IPS DF 19.7 (cell line): ENCODE data around the gene ZDHHC9.
"Not testable (repeated sequence)": the region's sequence is repeated elsewhere in the genome, so short reads cannot be mapped to it uniquely, and the experiment has no call there.

Experiments
- DNase-seq: peaks from one replicate; pipeline ENCODE4 v3.0.0-alpha.2; 2013; ENCODE audit warnings: low read depth, low spot score

Gene ZDHHC9

DNA sequence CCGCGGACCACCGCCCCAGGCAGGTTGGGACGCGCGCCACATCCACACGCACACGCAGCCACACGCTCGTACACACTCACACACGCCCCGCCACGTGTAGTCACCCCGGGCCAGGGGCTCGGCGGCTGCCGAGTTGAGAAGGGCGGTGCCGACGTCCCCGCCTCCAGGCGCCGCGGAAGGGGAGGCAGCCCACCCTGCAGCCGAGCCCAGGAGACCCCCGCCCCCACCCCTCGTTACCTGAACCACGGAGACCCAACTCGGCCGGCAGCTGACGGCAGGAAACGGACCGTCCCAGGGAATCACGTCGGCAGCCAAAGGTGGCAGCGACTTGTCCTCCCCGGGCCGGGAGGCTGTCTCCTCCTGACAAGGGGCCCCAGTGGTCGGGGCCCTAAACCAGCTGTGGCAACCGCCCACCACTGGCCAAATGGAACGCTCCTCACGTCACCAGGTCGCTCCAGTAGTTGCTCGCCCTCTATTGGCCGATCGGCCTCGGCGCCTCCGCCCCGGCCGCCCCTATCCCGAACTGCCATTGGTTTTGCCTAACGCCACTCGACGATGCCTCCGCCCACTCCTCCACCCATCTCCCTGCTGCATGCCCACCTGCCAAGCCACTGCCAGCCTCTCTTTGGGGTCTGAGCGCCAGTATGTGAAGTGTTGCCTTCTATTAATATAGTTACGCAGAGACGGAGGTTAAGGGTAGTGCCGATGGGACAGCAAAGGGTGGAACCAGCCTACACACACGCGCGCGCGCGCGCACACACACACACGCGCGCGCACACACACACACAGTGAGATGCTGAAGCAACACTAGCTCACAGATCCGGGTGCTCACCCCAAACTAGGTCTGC lies at the start of gene ZDHHC9:
Gene ZDHHC9 (minus strand): TSS at position 428 of the 848 bp plus-strand sequence. CDS start 1,941 bp downstream, outside the sequence.
- peak; percentile 47 for DNase-seq

DNA sequence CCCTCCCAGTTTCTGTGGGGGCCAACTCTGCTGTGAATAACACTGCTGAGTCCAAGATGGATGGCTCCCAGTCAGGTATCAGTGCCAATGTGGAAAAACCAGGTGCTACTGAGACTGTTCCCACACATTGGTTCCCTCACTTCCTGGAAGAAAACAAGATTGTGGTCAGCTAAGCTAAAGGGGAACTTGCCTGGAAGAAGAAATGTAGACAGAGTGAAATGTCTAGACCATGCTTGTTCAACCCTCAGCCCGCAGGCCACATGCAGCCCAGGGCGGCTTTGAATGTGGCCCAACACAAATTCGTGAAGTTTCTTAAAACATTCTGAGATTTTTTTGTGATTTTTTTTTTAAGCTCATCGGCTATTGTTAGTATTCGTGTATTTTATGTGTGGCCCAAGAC lies 33.7 kb upstream of the ZDHHC9 start:
- DNase-seq: no peak

DNA sequence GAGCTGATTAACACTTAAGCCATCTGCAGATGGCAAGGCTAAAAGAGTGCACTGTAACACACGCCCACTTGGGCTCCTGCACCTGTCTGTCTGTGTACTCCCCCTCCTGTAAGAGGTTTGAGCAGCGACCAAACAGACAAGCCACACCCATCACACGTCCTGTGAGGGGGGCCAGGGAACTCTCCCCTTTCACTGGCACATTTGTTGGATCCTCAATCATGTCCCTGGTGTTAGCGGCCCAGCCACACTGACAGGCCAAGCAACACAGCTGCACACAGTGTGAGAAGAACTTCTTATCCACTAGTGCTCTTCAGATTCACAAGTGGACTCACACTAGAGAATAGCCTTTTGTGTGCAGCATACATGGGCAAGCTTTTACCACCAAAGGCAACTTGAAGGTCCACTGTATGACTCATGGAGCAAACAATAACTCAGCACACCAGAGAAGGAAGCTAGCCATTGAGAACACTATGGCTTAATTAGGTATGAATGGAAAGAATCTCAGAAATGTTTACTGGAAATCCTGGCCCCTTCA lies 33.2 kb upstream of the ZDHHC9 start:
- peak; percentile 33 for DNase-seq

DNA sequence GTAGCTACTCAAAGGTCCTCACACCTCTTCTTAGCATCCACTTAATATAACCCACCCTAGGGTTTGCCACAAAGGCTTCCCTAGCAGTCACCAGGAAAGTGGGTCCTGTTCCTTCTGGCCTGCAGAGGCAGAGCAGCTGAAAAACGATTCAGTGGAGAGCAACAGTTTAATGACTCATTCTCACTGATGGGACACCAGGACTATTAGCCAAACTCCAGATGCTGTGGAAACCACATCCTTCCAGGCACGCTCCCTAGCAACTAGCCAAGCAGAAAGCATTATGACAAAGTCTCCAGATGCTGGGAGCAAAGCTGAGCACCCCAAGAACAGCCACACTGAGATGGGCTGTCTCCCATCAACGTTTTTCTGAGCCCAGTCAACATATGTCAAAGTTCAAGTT lies 32.0 kb upstream of the ZDHHC9 start:
- no peak for DNase-seq

DNA sequence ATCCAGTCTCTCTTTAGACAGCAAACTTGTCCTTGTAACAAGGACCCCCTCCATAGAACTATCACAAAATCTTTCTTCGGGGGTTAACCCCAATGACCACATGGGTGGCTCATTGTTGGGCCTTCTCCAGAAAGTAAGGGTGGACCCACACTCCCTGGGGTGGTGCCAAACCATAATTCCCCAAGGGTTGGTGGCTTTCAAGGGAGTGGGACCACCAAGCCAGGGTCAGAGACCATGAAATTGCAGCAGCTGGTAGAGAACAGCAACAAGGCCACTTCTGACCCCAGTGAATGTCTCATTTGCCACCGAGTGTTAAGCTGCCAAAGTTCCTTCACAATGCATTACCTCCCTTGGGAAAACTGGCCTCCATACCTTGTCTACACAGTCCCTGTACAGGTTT lies 28.8 kb upstream of the ZDHHC9 start:
- DNase-seq: no peak

DNA sequence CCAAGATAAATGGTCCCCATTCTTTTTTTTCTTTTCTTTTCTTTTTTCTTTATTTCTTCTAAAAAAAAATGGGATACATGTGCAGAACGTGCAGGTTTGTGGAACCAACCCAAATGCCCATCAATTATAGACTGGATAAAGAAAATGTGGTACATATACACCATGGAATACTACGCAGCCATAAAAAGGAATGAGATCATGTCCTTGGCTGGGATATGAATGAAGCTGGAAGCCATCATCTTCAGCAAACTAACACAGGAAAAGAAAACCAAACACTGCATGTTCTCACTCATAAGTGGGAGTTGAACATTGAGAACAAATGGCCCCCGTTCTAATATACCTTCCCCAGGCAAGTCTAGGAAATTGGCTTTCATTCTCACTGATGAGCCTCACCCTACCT lies 22.6 kb upstream of the ZDHHC9 start:
- DNase-seq: not testable (repeated sequence)

DNA sequence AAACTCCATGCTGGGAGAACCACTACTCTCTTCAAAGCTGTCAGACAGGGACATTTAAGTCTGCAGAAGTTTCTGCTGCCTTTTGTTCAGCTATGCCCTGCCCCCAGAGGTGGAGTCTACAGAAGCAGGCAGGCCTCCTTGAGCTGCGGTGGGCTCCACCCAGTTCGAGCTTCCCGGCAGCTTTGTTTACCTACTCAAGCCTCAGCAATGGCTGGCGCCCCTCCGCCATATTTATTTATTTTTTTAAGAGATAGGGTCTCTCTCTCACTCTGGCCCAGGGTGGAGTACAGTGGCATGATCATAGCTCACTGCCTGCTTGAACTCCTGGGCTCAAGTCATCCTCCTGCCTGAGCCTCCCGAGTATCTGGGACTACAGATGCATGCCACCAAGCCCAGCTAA lies 15.4 kb upstream of the ZDHHC9 start:
- not testable (repeated sequence) for DNase-seq

DNA sequence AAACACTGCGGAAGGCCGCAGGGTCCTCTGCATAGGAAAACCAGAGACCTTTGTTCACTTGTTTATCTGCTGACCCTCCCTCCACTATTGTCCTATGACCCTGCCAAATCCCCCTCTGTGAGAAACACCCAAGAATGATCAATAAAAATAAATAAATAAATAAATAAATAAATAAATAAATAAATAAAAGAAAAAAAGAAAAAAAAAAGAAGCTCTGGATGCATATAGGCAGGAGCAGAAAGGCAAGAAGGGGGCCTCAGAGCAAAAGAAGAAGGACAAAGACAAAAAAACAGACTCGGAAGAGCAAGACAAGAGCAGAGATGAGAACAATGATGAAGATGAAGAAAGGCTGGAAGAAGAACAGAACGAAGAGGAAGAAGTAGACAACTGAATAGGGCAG lies 8.1 kb upstream of the ZDHHC9 start:
- not testable (repeated sequence) for DNase-seq

DNA sequence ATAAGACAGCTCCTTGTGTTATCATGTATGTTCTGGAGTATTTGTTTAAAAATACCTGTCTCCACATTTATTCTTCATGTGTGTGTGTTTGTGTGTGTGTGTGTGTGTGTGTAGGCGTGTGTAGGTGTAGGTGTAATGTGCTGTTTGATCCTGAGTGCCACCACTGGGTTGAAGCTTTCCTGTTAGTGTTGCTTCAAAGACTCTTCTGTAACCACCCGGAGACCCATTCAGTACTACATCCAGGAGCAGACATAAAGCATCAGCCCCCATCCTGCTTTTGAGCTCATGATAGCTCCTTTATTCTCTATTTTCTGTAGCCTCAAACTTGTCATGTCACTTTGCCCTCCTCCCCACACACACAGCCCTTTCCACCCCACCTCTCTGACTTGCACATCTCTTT lies 3.0 kb upstream of the ZDHHC9 start:
- DNase-seq: no peak

DNA sequence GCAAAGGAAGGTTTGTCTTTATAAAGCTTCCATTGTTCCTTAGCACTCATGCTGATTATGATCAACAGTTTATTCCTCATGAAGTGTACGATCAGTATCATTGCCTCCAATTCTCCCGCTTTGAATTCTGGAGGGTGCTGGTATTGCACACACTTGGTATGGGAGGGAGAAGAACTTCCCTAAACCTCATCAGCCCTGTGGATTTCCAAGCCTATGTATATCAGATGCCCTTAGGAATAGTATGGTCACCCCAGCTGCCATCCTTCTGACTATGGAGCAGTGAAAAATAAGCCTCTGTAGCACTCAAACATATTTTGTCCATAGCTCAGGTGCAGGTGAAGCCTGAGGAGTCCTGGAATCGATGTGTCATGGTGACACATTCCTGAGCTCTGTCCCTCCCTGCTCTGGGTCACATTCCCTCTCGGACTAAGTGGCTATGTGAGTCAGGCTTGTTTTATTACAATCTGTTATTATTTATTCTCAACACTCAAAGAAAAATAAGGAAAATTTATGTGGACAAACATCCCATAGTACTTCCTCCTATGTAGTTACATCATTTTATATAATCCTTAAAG lies 2.0 kb upstream of the ZDHHC9 start:
- DNase-seq: no peak

DNA sequence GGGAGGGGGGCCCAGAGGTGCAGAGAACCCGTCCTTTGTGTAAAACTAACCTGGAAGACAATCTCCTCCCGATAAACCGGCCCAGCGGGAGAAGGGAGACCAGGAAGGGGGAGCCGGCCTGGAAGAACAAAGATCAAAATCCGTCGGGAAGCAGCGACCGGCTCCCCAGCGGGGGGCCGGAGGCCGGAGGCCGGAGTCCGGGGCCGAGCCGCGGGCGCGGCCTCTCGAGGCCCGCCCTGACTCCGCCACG lies 552 bp downstream of the ZDHHC9 start:
- no peak for DNase-seq

DNA sequence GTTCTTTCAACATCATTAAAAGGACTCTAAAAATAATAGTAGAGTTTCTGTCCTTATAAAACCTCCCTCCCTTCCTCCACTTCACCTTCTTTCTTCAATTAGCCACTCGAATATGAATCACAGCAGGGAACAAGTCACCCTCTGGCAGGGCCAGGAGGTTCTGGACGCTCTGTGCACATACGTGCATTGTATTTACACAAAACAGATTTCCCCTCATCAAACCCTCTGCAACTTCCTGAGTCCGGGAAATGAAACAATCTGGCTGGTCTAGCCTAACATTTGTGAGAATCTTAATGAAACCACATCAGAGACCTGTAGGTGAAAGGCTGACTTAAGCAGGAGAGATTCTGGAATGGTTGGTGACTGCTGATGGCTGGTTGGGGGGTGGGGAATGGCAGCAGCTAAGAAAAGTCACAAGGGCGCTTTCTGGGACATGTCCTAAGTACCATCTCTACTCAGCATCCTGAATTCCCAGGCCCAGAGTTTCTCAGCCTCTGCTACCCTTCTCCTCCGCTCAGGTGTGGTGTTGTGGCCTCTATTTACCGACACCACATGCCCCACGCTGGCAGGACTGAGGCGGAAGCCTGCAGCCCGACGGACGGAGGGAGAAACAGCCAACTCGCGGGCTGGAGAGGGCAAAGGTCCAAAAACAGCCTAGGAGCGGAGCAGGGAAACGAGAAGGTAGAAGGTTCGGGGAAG lies 1.0 kb downstream of the ZDHHC9 start:
- DNase-seq: no peak

DNA sequence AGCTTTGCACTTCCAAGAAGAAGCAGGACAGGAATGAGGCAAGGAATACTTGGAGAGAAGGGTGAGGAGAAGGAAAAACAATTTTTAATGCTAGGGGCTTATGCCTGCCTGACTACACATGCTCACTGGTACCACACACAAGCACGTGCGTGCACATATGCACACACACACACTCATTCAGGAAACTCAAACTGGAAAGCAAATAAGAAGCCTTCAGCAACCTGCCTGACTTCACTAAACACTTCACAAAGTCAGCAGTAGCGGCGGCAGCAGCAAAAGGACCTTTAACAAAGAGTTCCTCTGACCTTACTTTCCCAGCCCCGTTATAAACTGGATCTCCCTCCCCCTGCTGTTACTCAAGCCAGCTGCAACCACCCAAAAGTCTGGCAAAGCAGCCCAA lies 3.3 kb downstream of the ZDHHC9 start:
- DNase-seq: no peak

DNA sequence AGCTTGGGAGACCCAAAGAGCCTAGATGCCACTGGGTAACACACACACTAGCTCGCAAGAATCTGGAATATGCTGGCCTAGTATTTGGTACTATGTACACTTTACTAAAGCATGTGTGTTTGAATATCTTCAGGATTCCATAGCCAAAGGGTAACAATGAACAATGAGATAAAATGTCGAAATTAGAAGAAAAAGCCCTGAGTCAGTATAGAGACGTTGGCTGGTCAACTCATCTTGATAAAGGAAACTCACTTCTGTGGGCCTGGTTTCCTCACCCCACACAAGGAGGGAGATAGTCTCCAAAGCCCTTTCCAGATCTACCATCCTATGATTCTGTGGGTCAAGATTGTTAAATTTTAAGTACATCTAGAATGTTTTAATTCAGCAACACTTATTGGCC lies 6.9 kb downstream of the ZDHHC9 start:
- DNase-seq: no peak

DNA sequence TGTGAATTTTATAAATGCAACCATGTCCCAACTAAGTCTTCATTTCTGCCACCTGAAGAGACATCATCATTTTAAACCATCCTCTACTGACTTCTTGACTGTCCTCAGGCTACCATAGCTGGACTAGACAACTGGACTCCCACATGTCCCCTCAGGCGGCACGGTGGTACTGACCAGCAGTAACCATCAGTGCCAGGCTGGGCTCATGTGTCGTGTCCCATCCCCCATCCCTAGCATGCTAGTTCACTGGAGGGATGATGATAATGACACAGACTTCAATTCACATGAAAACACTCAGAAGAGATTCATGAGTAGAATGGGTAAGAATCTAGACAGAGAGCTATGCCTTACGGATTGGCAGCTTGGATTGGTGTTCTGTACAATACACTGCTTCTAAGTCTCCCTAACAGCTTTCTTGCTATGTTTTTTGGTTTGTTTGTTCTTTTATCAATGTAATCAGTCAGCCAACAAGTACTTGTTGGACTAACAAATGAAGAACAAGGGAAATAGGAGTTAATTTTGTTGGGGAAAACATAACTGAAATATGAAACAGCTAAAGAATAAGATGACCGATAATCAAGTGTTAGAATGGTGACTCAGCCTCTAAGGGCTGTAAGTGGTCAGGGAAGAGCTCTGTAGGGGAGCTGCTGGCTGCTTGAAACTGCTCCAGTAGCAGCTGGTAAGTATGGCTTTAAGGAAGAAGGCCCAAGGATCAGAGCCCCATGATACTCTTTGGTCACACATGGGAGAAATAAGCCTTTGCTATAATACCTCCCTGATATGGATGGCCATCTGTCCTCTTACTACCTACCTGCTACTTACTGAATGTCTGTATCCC lies 10.3 kb downstream of the ZDHHC9 start:
- DNase-seq: no peak

DNA sequence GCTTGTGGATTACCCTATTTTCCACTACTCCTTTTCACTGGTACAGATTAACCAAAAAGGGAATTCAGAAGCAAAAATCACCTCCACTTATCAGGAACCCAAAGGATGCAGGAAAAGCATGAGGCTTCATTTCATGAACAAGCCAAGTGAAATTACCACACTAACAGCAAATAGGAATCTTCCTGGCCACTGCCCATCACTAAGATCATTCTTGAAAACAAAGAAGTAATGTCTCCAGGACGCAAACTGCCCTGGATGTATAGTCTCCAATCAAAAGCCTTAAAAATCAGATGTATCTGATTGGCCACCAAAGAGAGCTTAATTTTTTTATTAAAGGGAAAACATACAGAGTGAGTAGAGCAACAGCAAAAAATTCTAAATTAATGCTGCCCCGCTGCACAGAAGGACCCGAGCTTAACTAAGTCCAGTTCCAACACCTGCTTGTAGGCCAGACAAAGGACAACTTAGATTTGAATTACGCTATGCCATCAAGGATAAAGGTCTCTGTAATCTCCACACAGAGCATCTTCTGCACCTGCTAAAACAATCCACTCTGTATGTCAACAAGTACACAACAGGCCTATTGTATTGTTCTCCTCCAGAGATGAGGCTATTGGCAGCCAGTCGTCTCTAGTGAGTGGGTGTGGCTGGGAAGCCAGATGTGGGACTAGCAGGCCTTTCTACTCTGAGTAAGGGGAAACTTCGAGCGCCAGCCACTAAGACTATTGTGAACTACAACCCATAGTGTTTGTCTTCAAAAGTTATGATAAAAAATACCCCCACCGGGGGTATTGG lies 12.4 kb downstream of the ZDHHC9 start:
- no peak for DNase-seq

DNA sequence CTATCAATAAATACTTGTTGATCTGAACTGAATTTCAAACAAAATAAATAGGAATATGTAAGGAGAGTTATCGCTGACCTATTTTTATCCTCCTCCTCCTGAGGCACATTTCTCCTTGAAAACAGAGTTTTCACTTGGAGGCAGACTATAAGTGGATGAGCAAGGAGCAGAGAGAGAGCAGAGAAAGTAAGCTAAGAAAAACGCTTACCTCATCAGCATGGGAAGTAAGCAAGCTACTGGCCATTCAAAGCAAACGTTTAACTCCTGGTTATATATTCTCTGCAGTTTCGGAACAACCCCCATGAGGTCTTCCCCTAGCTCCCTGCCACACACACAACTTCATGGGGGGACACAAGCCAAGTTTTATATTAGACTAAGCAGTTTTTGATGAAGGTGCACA lies 13.2 kb downstream of the ZDHHC9 start:
- no peak for DNase-seq

DNA sequence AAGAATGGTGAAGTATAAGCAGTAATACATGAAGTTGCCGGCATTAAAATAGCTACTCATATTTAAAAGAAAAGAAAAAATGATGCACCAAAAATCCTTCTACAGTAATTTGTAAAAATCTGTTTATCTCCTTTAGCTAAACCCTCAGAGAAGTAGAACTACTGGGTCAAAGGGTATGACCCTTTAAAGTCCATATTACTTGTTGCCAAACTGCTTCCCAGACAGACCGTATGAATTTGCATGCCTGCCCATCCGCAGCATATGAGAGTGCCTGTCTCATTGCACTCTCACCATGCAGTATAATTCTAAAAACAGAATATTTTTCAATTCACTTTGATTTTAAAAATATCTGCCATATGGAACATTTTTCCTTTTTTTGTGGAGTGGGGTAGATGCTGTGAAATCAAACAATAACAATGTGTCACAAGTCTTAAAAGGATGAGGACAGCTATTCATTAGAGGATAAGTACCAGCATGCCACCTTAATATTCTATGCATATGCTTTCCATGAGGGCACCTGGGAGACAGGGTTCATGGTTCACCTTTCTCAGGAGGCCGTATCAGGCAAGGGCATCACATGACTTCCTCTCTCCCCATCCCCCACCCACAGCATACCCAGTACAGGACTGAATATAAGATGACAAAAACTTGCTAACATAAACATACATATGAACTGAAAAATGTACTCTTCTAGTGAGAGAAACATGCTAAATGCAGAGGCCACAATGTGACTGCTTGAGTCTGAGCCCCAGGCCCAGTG lies 17.8 kb downstream of the ZDHHC9 start:
- no peak for DNase-seq

DNA sequence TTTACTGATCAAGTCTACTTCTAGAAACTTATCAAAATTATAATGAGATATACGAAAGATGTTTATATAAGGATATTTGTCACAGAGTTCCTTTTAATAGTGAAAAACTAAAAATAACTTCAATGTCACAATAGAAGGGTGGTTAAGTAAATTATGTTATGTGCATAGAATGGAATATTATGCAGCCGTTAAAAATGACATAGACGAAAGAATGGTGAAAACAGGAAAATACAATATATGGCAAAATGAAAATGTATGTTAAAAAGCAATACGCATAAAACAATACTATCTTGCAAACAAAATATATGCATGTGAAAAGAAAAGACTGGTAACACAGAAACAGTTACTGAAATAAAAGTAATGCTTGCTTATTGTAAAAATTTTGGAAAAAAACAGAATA lies 19.1 kb downstream of the ZDHHC9 start:
- DNase-seq: no peak

DNA sequence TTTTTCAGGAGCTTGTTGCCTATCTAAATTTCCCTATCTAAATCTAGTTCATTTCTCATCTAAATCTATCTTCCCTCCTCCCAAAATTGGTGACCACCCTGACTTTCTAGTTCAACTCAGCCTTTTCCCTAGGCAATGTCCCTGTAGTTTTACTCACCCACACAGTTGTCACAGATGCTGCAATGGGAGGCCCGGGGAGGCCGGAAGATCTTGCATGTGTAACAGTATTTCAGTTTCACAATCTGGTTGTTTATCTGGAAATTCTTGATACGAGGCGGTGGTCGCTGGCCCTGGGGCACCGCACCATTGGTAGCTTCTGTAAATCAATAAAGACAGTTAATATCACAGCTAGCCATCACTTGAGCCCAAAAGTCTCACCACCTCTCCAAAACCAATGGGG lies 20.2 kb downstream of the ZDHHC9 start:
- no peak for DNase-seq
